ENCODE data around the gene ROBO1. TPM values are rescaled to one million over a fixed set of nuclear protein-coding genes. Genes with fewer than 3 reads are reported as not detected.
A peak's percentile ranks its signal among the peaks of the same experiment; 100 is the strongest.

ROBO1 gene
- total and polyA plus RNA-seq, 2 donors from 2014 or later = 2.1 to 22.1 TPM

DNA sequence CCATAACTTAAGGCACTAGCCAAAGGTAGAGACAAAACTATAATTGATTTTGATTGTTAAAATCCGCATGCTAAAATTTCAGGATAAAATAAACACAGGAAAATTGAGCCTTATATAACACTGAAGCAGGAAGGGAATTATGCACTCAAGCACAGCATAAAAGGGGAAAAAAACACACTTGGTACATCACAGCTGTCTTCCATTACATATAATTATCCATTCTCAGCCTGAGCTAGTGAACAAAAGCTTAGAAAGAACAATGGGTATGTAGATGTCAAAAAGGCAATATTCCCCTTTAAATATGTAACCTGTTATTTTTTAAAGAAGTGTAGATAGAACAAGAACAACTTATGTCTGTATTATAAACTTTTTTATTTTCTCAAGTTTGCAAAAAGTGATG lies 899.2 kb downstream of the ROBO1 start:
- H3K4me3 ChIP-seq (ENCODE audit: low read length in 3 of 3) = no peak overlapping the region
- no peak overlapping the region for H3K27ac ChIP-seq (ENCODE audit: low read depth in 2 of 2, low read length in 2 of 2)
- no peak overlapping the region for H3K9ac ChIP-seq (ENCODE audit: low read length in 3 of 3)
- TF ChIP-seq, protein P1, sequence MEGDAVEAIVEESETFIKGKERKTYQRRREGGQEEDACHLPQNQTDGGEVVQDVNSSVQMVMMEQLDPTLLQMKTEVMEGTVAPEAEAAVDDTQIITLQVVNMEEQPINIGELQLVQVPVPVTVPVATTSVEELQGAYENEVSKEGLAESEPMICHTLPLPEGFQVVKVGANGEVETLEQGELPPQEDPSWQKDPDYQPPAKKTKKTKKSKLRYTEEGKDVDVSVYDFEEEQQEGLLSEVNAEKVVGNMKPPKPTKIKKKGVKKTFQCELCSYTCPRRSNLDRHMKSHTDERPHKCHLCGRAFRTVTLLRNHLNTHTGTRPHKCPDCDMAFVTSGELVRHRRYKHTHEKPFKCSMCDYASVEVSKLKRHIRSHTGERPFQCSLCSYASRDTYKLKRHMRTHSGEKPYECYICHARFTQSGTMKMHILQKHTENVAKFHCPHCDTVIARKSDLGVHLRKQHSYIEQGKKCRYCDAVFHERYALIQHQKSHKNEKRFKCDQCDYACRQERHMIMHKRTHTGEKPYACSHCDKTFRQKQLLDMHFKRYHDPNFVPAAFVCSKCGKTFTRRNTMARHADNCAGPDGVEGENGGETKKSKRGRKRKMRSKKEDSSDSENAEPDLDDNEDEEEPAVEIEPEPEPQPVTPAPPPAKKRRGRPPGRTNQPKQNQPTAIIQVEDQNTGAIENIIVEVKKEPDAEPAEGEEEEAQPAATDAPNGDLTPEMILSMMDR (IDR thresholded peaks at IDR 0.05; ENCODE audit: borderline replicate concordance, extremely low read depth, insufficient read depth) = no peak
- H3K36me3 ChIP-seq (ENCODE audit: control insufficient read depth in 2 of 3, insufficient read depth in 3 of 3, low read length in 3 of 3) = no peaks in the 10 kb centered on the region
- intact Hi-C loops (cut with DNase I) = no loop called here
- no peaks in the 10 kb centered on the region for H3K9me3 ChIP-seq (ENCODE audit: control insufficient read depth in 2 of 3, insufficient read depth in 1 of 3, low read length in 3 of 3)
- FAIRE-seq (no peak), DNase-seq (peak in 1 of 5 donors; percentile 24)
- no peaks in the 10 kb centered on the region for H3K4me1 ChIP-seq (ENCODE audit: control insufficient read depth in 2 of 3, insufficient read depth in 2 of 3, low read depth in 1 of 3, low read length in 3 of 3)
- no peaks in the 10 kb centered on the region for H3K27me3 ChIP-seq (ENCODE audit: control insufficient read depth, insufficient read depth, low read length)

DNA sequence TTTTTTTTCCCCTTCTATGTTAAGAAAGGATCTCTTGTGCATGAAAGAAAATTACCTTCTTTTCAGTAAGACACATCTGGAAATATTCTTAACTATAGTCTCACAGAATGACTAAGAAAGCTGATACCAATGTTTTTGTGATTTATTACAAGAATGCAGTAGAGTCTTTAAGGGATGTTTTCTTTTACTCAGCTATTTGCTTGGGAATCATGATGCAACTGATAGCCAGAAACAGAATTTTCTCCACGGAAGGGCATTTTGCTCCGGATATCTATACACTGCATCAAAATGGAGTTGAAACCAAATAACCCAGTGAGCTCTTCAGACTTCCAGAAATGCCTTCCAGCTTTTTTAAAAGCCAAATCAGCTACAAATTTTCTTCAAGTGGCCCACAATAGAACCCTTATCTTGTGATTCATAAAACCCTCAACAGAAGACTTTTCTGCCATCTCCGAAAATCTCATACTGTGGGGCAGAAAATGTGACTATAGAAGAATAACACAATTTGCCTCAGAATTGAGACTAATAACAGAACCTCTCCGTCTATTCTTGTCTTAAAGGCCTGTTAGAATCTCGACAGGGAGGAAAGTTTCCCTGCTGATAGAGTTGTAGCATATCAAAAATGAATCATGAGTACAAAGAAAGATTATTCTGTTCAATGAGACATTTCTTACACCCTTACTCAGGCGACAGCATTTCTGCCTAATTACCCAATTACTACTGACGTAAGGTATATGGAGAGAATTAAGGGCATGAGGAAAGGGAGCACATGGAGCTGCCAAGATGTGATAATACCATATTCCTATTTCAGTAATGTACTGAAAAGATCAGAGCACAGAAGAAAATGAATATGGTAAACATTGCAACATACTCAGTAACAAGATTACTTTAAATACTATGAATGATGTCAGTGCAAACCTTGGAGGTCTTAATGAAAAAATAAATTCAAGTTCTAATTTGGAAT lies 900.1 kb downstream of the ROBO1 start:
- DNase-seq (peak in 2 of 5 donors; percentile 61 to 69), FAIRE-seq (no peak)
- TF ChIP-seq, protein P1 (IDR thresholded peaks at IDR 0.05; ENCODE audit: borderline replicate concordance, extremely low read depth, insufficient read depth) = no peak

DNA sequence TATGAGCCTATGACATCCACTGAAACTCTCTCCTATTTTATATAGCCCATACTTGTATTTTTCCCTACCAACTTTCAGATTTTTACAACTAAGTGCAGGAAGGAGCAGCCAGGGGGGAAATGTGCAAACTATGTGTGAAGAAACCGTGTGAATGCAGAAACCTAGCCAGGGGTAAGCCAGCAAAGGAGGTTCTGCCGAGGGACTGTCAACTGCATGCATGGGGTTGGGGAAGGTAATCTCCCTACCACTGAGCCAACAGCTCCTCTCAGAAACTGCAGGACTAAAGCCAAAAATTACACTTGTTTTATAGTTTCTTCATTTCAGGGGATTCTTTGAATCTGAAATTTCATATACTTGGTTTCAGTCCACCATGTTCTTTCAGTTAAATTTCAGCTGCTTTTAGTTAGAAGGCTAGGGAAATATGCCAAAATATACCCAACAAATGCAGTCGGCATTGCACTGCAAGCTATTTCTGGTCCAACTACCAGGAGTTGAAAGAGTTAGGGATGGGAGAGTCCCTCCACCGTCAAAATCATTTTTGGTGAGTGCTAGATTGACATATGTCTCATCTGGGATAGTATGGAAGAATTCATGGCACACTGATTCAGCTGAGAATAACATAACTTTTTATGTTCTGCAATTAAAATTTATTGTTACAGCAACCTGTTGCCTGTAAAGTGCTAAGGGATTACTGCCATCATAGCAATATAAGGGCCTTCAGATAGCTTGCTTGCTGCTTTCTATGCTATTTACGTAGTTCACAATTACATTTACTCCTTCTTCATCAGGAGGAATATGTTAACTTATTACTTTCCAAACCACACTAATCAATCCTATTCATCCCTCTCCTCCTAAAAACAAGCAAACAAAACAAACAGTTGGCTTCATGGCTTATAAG lies 904.2 kb downstream of the ROBO1 start:
- H3K27me3 ChIP-seq (ENCODE audit: control insufficient read depth, insufficient read depth, low read length) = no peaks in the 10 kb centered on the region
- no peak overlapping the region for H3K27ac ChIP-seq (ENCODE audit: low read depth in 2 of 2, low read length in 2 of 2)
- no peaks in the 10 kb centered on the region for H3K4me1 ChIP-seq (ENCODE audit: control insufficient read depth in 2 of 3, insufficient read depth in 2 of 3, low read depth in 1 of 3, low read length in 3 of 3)
- intact Hi-C loops (cut with DNase I) = no loop called here
- H3K36me3 ChIP-seq (ENCODE audit: control insufficient read depth in 2 of 3, insufficient read depth in 3 of 3, low read length in 3 of 3) = no peaks in the 10 kb centered on the region
- H3K4me3 ChIP-seq (ENCODE audit: low read length in 3 of 3) = no peak overlapping the region
- H3K9me3 ChIP-seq (ENCODE audit: control insufficient read depth in 2 of 3, insufficient read depth in 1 of 3, low read length in 3 of 3) = no peaks in the 10 kb centered on the region
- no peak overlapping the region for H3K9ac ChIP-seq (ENCODE audit: low read length in 3 of 3)
- DNase-seq = no peak
- FAIRE-seq = no peak
- TF ChIP-seq, protein P1 (IDR thresholded peaks at IDR 0.05; ENCODE audit: borderline replicate concordance, extremely low read depth, insufficient read depth) = no peak

More for the DNA sequence above, 900.1 kb downstream of the ROBO1 start:
- no peaks in the 10 kb centered on the region for H3K4me1 ChIP-seq (ENCODE audit: control insufficient read depth in 2 of 3, insufficient read depth in 2 of 3, low read depth in 1 of 3, low read length in 3 of 3)
- H3K9me3 ChIP-seq (ENCODE audit: control insufficient read depth in 2 of 3, insufficient read depth in 1 of 3, low read length in 3 of 3) = no peaks in the 10 kb centered on the region
- no peaks in the 10 kb centered on the region for H3K36me3 ChIP-seq (ENCODE audit: control insufficient read depth in 2 of 3, insufficient read depth in 3 of 3, low read length in 3 of 3)
- no peak overlapping the region for H3K27ac ChIP-seq (ENCODE audit: low read depth in 2 of 2, low read length in 2 of 2)
- intact Hi-C loops (cut with DNase I) = no loop called here
- no peak overlapping the region for H3K4me3 ChIP-seq (ENCODE audit: low read length in 3 of 3)
- H3K9ac ChIP-seq (ENCODE audit: low read length in 3 of 3) = no peak overlapping the region
- no peaks in the 10 kb centered on the region for H3K27me3 ChIP-seq (ENCODE audit: control insufficient read depth, insufficient read depth, low read length)

All from kidney (tissue), 14 donors.